RWPE1 (cell line): ENCODE results near the gene MIEF2.
A peak's percentile ranks its signal among the peaks of the same experiment; 100 is the strongest.

ENCODE experiments used
- CTCF ChIA-PET: fragments of 350-600 bp; sonication (Branson Sonifier 250); formaldehyde crosslinking; extraction: SDS; loops from one replicate; lab custom pipeline; 2021; lab: Yijun Ruan, JAX
- POLR2A ChIA-PET: fragments of 400-600 bp; formaldehyde crosslinking; extraction: SDS; loops from one replicate; lab custom pipeline; 2020; ENCODE audit warnings: antibody characterized with exemption; ENCODE audit not compliant: low non-redundant PET; lab: Yijun Ruan, JAX
- DNase-seq: peaks from one replicate; pipeline ENCODE4 v3.0.0; 2012; ENCODE audit warnings: low spot score
- H3K27ac ChIP-seq: fragments of 450-650 bp; 2 replicates; pipeline ENCODE4 v1.5.1; 2017
- CTCF ChIP-seq: fragments of 450-650 bp; conservative IDR thresholded peaks from 2 replicates; pipeline ENCODE4 v1.5.1; 2017; ENCODE audit warnings: low read depth, mild to moderate bottlenecking

The MIEF2 gene

DNA sequence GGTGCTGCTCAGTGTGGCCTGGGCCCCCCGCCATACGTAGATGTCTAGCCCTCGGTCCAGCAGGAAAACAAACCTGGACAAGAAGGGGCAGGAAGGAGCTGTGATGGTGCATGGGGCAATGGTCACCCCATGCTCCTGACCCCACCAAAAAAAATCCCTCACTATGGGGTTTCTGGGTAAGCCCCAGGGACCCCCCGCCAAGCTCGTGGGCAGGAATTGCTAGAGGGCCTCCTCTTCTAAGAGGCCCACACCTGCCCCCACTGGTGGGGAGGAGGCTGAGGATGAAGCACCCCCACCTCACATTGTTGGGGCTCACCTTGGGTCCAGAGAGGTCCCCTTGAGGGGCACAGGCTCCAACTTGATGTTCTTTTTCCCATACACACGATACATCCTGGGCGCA lies 11.7 kb upstream of the MIEF2 start:
- CTCF ChIA-PET = interaction anchor here (0.5 to 1.3 kb wide), 9 partner anchors 11 to 1173 kb away, joined by 3 to 10 read pairs (median 4); no protein-coding TSS in a partner anchor
- POLR2A ChIA-PET = no interaction called here
- peak overlapping the region; percentile 93 for H3K27ac ChIP-seq
- DNase-seq = no peak
- TF ChIP-seq CTCF = no peak

- TF ChIP-seq CTCF = no peak
- peak overlapping the region; percentile 93 for H3K27ac ChIP-seq
- ChIA-PET CTCF (no interaction called here), POLR2A (no interaction called here)
- peak; percentile 61 for DNase-seq
Observed at GRCh38 chr17:18250259-18250658, 10.2 kb upstream of the MIEF2 start.

GRCh38 chr17:18250708-18251107 lies 9.8 kb upstream of the MIEF2 start:
- H3K27ac ChIP-seq = peak overlapping the region; percentile 93
- CTCF ChIA-PET = no interaction called here
- POLR2A ChIA-PET = no interaction called here
- no peak for TF ChIP-seq CTCF
- DNase-seq = no peak

DNA sequence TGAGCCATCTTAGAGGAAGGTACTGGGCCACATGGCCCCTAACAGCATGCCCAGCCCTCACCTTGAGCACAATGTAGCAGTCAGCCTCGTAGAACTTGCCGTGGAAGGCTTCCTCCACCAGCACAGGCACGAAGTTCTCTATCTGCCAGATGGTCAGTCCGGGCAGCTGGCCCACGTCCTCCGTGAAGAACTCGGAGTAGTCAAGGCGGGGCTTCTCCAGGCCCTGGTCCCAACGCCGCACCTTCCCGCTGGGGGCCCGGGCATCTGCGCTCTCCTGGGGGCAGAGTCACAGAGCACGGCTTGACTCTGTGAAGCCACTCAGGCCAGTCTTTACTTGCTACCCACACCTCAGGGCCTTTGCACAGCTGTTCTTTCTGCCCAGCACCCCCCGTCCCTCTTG lies 9.3 kb upstream of the MIEF2 start:
- peak overlapping the region; percentile 93 for H3K27ac ChIP-seq
- TF ChIP-seq CTCF = no peak
- ChIA-PET POLR2A (no interaction called here), CTCF (no interaction called here)
- DNase-seq = no peak

DNA sequence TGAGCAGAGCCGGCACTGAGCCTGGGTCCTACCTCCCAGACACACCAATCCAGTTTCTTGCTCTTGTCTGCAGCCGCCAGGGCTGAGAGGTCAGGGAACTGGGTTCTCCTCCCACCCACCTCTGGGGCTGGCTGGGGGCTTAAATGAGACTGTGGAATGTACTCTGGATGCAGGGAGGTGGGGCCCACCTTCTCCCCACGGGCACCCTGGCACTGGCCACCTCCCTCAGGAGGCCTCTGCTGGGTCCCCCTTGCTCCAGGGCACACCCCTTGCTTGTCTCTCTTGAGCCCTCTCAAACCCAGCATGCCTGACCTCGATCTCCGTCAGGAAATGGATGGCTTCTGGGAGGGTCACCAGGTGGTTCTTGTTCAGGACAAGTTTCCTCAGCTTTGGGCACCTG lies 8.3 kb upstream of the MIEF2 start:
- no peak for TF ChIP-seq CTCF
- H3K27ac ChIP-seq = peak overlapping the region; percentile 93
- POLR2A ChIA-PET = no interaction called here
- no peak for DNase-seq
- CTCF ChIA-PET = no interaction called here

DNA sequence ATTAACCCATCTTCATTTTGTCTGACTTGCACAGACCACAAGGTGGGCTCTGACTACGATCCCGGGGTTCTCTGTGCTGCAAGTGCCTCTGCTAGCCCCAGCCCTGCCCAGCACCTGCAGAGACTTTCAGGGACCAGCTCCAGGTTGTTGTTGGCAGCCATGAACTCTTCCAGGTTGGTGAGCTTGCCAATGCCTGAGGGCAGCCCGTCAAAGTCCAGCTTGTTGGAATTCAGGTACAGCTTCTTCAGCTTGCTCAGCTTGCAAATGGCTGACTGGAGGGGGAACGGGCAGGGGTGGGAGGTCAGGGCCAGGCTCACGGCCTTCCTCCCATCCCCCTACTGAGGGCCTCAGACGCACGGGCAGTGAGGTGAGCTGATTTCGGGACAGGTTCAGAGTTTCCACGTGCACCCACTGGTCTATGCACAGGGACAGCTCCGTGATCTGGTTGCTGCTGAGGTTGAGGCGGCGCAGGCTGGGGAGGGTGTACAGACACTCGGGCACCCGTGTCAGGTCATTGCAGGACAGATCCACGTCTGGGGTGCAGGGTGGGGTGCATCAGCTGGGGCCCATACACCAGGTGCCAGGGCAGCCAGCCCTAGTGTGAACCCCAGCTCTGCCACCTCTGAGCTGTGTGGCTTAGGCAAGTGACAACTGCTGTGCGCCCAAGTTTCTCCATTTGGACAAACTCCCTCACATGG lies 7.1 kb upstream of the MIEF2 start:
- peak overlapping the region; percentile 93 for H3K27ac ChIP-seq
- DNase-seq = no peak
- no peak for TF ChIP-seq CTCF
- ChIA-PET CTCF (no interaction called here), POLR2A (no interaction called here)
